Upper lobe of right lung (tissue), 1 donor: ENCODE data around the gene ATOSA. TPM values are rescaled to one million over a fixed set of nuclear protein-coding genes. Genes with fewer than 3 reads are reported as not detected.

Experiments
- ATAC-seq: fragments of 200-7000 bp; cut with Tn5 transposase; one replicate; pipeline ENCODE4 v1.9.1; 2020; ENCODE audit warnings: mild to moderate bottlenecking, moderate library complexity
- DNase-seq: peaks from one replicate; pipeline ENCODE4 v3.0.0-alpha.2; 2020
- H3K27ac ChIP-seq: fragments of 200-600 bp; one replicate; pipeline ENCODE4 v1.8.0; 2022
- H3K27me3 ChIP-seq: fragments of 200-600 bp; one replicate; pipeline ENCODE4 v1.8.0; 2022; ENCODE audit warnings: mild to moderate bottlenecking
- H3K36me3 ChIP-seq: fragments of 200-600 bp; one replicate; pipeline ENCODE4 v1.8.0; 2022
- H3K4me1 ChIP-seq: fragments of 200-600 bp; one replicate; pipeline ENCODE4 v1.8.0; 2022
- H3K4me3 ChIP-seq: fragments of 200-600 bp; one replicate; pipeline ENCODE4 v1.8.0; 2022; ENCODE audit warnings: mild to moderate bottlenecking
- H3K9me3 ChIP-seq: fragments of 200-600 bp; one replicate; pipeline ENCODE4 v1.8.0; 2022
- intact Hi-C: fragments of 100-400 bp; cut with DNase I; formaldehyde crosslinking; loops from one replicate; pipeline ENCODE4 v1.11.0; 2022
- long read RNA-seq: library from polyadenylated mRNA; unstranded; transcript quantifications from one replicate; pipeline ENCODE4 v2.0.0, GENCODE V29; 2021
- total RNA-seq: library from RNA; stranded (reverse); fragmentation: NEBNext Ultra II Directional; extraction: Animal tissue kit (Norgen Biotek cat#: 25700); gene quantifications from one replicate; pipeline ENCODE4 v1.2.1, GENCODE V29; 2021
- TF ChIP-seq, protein P1 (sequence below): fragments of 200-600 bp; IDR thresholded peaks from one replicate; pipeline ENCODE4 v1.8.0; 2022; ENCODE audit warnings: antibody characterized with exemption
- donor health status: DM: no; HTN: yes; CAD: no; lungs with severe emphysema.

Gene ATOSA, protein sequence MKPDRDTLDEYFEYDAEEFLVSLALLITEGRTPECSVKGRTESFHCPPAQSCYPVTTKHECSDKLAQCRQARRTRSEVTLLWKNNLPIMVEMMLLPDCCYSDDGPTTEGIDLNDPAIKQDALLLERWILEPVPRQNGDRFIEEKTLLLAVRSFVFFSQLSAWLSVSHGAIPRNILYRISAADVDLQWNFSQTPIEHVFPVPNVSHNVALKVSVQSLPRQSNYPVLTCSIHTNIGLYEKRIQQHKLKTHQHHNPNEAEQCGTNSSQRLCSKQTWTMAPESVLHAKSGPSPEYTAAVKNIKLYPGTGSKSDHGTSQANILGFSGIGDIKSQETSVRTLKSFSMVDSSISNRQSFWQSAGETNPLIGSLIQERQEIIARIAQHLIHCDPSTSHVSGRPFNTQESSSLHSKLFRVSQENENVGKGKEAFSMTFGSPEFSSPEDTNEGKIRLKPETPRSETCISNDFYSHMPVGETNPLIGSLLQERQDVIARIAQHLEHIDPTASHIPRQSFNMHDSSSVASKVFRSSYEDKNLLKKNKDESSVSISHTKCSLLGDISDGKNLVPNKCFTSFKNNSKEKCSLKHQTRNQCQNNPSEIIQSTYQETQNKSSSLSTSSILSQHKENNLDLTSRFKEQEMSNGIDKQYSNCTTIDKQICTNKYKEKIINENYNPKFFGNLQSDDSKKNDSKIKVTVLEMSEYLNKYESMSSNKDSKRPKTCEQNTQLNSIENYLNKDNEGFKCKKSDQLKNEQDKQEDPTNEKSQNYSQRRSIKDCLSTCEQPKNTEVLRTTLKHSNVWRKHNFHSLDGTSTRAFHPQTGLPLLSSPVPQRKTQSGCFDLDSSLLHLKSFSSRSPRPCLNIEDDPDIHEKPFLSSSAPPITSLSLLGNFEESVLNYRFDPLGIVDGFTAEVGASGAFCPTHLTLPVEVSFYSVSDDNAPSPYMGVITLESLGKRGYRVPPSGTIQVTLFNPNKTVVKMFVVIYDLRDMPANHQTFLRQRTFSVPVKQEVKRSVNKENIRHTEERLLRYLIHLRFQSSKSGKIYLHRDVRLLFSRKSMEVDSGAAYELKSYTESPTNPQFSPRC
- 42.5 TPM for total RNA-seq
- long read RNA-seq, partial matches to known transcripts, result 3 of 12 reads
- long read RNA-seq, other reads (novel, unspliced or antisense), result 7 of 12 reads

DNA sequence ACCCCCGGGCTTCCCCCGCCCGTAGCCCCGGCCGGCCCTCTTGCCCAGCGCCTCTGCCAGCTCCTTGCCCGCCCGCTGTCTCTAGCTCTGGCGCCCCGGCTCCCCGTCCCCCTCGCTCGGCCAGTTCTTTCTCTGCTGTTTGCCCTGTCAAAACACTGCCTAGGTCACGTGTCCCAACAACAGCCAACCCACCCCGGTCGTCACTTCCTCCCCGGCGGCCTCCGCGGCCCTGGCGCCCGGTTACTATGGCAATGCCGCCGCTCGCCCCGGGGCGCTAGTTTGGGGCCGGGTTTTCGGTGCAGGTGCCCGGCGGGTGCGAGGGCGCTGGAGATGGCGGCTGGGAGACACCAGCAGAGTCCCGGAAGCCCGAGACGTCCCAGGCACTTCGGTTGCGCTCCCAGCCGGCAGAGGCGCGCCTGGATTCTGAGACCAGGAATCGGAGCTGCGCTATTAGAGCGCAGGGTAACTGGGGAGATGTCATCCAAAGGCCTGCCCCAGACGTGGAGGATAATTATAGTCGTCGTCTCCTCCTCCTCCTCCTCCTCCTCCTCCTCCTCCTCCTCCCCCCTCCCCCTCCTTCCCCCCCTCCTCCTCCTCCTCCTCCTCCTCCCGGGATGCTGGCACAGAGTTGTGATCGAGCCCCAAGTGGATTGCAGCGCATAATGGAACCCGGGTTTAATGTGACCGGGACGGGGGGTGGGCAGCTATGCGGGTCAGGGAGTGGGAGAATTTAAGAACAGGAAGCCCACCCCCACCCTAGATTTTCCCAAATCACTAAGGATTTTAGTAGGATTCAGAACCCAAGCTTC lies at the start of gene ATOSA:
TSS of gene ATOSA (minus strand) at position 157 of the 809 bp plus-strand sequence. CDS start 1,367 bp downstream, outside the sequence.
- Histone ChIP-seq H3K27ac (peak within 1 kb of the TSS; percentile 96), H3K36me3 (peaks cover 15% of the 10 kb centered on the region), H3K4me1 (peaks cover 30% of the 10 kb centered on the region), H3K4me3 (peak within 1 kb of the TSS; percentile 75), H3K9me3 (no peaks in the 10 kb centered on the region), H3K27me3 (no peaks in the 10 kb centered on the region)
- DNase-seq (peak; percentile 96), ATAC-seq (peak; percentile 97)
- TF ChIP-seq, protein P1, sequence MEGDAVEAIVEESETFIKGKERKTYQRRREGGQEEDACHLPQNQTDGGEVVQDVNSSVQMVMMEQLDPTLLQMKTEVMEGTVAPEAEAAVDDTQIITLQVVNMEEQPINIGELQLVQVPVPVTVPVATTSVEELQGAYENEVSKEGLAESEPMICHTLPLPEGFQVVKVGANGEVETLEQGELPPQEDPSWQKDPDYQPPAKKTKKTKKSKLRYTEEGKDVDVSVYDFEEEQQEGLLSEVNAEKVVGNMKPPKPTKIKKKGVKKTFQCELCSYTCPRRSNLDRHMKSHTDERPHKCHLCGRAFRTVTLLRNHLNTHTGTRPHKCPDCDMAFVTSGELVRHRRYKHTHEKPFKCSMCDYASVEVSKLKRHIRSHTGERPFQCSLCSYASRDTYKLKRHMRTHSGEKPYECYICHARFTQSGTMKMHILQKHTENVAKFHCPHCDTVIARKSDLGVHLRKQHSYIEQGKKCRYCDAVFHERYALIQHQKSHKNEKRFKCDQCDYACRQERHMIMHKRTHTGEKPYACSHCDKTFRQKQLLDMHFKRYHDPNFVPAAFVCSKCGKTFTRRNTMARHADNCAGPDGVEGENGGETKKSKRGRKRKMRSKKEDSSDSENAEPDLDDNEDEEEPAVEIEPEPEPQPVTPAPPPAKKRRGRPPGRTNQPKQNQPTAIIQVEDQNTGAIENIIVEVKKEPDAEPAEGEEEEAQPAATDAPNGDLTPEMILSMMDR, result no peak
- intact Hi-C loops, result no loop called here

DNA sequence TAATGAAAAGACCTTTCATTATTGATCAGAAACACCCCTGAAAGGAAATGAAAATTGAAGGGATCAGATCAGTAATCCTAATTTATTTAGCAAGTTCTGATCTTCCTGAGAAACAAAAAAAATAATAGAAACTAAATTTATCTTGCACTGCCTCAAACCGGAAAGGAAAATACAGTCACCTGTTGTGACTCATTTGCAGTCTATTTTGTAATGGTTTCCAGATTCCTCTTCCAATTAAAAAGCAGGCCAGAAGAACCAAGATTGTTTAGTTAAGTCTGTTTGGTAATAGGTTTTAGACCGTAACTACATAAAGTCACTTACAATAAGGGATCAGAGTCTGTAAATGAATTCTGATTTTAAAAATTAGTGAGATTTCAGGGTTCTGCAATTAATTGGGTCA lies 49.7 kb upstream of the ATOSA start:
- ATAC-seq, result no peak
- Histone ChIP-seq H3K27ac (no peak overlapping the region), H3K4me1 (peaks cover 13% of the 10 kb centered on the region), H3K36me3 (no peaks in the 10 kb centered on the region), H3K9me3 (no peaks in the 10 kb centered on the region), H3K4me3 (no peak overlapping the region), H3K27me3 (no peaks in the 10 kb centered on the region)
- intact Hi-C loops, result no loop called here
- TF ChIP-seq, protein P1, result no peak
- no peak for DNase-seq

DNA sequence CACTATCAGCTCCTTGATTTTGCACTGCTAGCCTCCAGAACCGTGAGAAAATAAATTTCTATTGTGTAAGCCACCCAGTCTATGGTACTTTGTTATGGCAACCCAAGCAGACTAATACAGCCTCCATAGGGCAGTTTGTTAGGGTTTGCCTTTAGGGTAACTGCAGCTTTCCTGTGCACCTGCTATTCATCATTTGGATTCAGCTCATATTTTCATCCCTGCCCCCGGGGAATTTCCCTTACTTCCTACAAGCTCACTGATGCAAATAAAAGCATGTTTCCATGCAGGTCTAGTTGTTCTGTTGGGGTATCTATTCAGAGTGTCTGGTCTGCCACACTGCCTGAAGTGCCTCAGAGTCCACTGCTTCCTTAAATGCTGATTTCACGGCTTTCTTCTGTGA lies 48.6 kb upstream of the ATOSA start:
- Histone ChIP-seq H3K36me3 (no peaks in the 10 kb centered on the region), H3K27me3 (no peaks in the 10 kb centered on the region), H3K9me3 (no peaks in the 10 kb centered on the region), H3K4me1 (peaks cover 13% of the 10 kb centered on the region), H3K4me3 (no peak overlapping the region), H3K27ac (no peak overlapping the region)
- DNase-seq (no peak), ATAC-seq (no peak)
- TF ChIP-seq, protein P1, result no peak
- intact Hi-C loops, result no loop called here

DNA sequence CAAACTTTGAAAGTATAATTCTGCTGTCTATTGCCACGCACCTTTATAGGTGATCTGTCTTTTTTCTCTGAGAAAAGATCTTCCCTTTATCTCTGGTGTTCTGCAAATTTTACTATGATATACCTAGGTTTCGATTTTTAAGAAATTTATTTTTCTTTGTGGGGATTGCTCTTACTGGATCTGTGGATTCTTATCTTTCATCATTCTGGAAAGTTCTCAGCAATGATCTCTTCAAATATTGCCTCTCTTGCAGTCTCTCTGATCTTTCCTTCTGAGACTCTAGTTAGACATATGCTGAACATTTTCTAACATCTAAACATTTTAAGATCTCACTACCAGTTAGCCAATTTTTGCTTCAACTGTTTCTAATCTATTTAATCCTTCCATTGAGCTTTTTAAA lies 47.0 kb upstream of the ATOSA start:
- Histone ChIP-seq H3K4me1 (peaks cover 13% of the 10 kb centered on the region), H3K27me3 (no peaks in the 10 kb centered on the region), H3K4me3 (no peak overlapping the region), H3K9me3 (no peaks in the 10 kb centered on the region), H3K36me3 (no peaks in the 10 kb centered on the region), H3K27ac (no peak overlapping the region)
- ATAC-seq, result no peak
- no peak for DNase-seq
- intact Hi-C loops, result no loop called here
- TF ChIP-seq, protein P1, result no peak

DNA sequence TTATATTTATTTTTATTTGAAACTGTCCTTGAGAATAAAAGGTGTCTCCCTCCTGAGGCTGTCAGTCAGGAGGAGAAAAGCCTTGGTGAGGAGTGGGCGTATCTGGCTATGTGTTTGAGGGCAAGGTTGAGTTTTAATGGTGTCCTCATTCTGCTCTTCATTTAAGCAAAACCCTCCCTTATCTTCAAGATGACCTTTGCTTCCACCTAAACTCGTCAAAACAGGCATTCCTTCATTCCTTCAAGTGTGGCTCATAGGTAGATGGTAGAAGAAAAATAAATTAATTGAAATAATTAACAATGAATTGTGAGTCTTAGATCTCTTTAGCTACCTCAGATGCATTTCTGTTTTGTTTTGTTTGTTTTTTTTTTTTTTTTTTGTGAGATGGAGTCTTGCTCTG lies 39.4 kb upstream of the ATOSA start:
- no peak overlapping the region for H3K27ac ChIP-seq
- no peaks in the 10 kb centered on the region for H3K36me3 ChIP-seq
- DNase-seq (no peak), ATAC-seq (no peak)
- no peaks in the 10 kb centered on the region for H3K9me3 ChIP-seq
- no peak overlapping the region for H3K4me3 ChIP-seq
- no peaks in the 10 kb centered on the region for H3K27me3 ChIP-seq
- intact Hi-C loops, result no loop called here
- TF ChIP-seq, protein P1, result no peak
- peaks cover 3% of the 10 kb centered on the region for H3K4me1 ChIP-seq
